Tongue (tissue), 2 donors: ENCODE measurements around the gene CAPG. TPM values are rescaled to one million over a fixed set of nuclear protein-coding genes. Genes with fewer than 3 reads are reported as not detected.
"Not testable (repeated sequence)": the region's sequence is repeated elsewhere in the genome, so short reads cannot be mapped to it uniquely, and the experiment has no call there.

ENCODE experiments used
- DNase-seq: peaks from one replicate; pipeline ENCODE4 v3.0.0-alpha.2; 2015
- total RNA-seq: library from RNA; depleted of rRNA; stranded (reverse); fragments of >200 nt; gene quantifications from one replicate; pipeline ENCODE4 v1.2.3, GENCODE V29; 2014

The CAPG gene
- total RNA-seq: 61.2 TPM

- peak; percentile 41 for DNase-seq
Measured at GRCh38 chr2:85409845-85410583, at the start of gene CAPG. Gene CAPG, minus strand, starts transcription at chr2:85410366. Its CDS starts 8,221 bp downstream, at chr2:85402145.

DNA sequence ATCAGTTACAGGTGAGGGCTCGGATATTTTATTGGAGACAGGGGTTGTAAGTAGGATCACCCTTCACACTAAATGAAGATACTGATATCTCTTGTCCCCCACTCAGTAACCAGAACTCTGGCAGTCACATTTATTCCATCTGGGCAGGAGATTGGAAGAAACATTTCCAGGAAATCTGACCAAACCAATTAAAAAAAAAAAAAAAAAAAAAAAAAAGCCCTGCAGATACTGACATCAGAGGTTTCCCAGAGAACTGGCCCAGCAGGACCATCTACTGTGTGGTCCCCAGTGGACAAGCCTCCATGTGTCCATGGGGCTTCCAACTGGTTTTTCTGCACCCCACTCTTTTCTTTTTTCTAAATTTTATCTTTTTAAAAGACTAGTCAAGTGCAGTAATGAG, 49.6 kb upstream of the CAPG start:
- DNase-seq: no peak

- DNase-seq: no peak
Measured at GRCh38 chr2:85458601-85459563, 48.7 kb upstream of the CAPG start.

- DNase-seq: no peak
Measured at GRCh38 chr2:85457877-85458316, 47.7 kb upstream of the CAPG start.

GRCh38 chr2:85457043-85457442, 46.9 kb upstream of the CAPG start:
- DNase-seq: no peak

DNA sequence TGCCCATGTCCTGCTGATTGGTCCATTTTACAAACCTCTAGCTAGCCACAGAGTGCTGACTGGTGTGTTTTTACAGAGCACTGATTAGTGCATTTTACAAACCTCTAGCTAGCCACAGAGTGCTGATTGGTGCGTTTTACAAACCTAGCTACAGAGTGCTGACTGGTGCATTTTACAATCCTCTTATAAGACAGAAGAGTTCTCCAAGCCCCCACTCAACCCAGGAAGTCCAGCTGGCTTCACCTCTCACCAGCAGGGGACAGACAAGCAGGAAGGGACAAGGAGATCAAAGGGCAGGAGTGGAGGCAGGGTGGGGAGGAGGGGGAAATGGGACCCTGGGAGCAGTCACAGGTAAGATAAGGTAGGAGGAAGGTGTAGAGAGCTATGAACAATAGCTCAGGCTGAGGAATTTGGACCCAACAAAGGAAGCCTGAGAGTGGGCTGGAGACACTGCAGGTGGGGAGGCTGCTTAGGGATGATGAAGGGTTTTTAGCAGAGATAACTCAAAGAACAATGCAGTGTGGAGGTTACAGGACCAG, 45.5 kb upstream of the CAPG start:
- no peak for DNase-seq

- DNase-seq: no peak
Measured at GRCh38 chr2:85453571-85453970, 43.4 kb upstream of the CAPG start.

- DNase-seq: no peak
Measured at GRCh38 chr2:85452237-85452636, 42.1 kb upstream of the CAPG start.

DNA sequence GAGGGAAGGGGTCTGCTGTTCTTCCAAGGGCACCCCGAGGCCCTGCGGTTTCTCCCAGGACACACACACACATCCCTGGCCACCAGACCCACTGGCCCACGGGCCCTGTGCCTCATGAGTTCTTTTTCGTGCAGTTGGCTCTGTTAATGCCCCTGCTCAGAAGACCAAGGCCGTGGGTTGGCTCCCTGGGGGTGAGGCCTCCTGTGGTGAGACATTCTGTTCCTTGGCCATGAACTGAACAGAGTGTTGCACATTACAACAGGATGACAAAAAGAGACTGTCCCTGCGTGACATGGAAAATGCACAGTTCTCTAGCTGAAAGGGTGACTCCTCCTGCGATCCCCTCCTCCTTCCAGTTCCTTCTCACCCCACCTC, 39.0 kb upstream of the CAPG start:
- no peak for DNase-seq

DNA sequence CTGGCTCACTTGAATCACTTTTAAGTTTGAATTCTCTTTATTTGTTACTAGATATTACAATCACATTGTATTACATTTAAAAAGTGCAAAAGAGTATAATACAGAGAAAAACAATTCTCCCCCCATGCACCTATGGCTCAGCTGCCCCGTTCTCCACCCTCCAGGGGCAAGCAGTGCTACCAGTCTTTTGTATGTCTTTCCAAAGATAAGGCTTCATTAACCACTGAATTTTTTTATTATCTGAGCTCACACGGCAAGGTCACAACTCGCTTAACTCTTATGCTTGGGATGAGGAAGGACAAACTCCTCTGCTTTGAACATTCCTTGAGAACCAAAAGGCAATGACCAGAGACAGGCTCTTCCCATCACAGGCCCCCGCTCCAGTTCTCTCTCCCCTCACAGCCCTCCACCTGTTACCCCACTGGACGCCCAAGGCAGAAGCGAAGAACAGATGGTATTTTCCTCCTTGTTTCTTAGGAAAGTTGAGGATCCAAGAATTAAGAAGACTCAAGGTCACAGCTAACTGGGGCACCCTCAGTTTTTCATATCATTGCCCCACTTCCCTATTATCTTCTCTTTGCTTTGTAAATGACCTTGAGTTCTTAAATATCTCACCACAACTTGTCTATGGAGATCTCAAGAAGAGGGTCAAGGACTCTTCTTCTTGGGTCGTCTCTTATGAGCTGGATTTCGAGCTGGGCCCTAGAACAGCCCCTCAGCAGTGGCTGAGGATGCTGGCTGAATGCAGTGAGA, 38.5 kb upstream of the CAPG start:
- DNase-seq: no peak

- no peak for DNase-seq
Measured at GRCh38 chr2:85447222-85447585, 37.0 kb upstream of the CAPG start.

DNA sequence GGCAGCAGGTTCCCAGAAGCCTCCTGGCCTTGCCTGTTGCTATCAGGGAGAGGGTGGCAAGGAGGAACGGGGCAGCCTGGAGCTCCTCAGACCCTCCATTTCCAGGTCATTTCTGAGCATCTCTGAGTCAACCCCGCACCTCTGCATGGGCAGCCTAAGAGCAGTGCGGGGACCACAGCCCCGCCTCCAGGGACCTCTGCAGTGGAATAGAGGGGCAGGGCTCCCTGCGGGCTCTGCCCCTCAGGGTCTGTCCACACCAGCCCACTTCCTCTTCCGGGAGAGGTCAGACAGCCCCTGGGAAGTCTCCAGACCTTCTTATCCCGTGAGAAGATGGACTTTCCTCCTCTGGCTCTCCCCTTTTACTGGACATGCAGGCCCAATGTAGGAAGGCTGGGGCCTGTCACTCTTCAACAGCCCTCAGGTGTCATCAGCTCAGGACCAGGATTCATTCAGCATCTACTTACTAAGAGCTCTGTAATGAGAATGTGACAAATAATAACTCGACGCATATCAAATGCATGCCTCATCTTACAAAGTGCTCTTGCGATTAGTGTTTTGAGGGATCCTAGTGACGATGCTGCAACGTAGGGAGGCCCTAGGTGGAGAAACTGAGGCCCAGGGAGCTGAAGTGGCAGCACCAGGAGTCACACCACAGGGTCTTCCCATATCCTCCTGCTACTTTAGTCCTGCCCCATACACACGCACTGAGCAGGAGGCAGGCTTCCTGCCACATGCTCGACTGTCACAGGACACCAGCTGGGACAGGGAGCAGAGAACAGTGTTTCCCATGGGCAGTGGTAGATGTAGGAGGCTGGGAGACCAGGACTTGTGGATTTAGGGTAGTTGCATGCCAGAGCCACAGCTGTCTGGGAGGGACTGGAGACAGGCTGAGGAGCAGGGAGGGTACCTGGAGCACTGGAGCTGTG, 36.4 kb upstream of the CAPG start:
- DNase-seq: peak; percentile 57

DNA sequence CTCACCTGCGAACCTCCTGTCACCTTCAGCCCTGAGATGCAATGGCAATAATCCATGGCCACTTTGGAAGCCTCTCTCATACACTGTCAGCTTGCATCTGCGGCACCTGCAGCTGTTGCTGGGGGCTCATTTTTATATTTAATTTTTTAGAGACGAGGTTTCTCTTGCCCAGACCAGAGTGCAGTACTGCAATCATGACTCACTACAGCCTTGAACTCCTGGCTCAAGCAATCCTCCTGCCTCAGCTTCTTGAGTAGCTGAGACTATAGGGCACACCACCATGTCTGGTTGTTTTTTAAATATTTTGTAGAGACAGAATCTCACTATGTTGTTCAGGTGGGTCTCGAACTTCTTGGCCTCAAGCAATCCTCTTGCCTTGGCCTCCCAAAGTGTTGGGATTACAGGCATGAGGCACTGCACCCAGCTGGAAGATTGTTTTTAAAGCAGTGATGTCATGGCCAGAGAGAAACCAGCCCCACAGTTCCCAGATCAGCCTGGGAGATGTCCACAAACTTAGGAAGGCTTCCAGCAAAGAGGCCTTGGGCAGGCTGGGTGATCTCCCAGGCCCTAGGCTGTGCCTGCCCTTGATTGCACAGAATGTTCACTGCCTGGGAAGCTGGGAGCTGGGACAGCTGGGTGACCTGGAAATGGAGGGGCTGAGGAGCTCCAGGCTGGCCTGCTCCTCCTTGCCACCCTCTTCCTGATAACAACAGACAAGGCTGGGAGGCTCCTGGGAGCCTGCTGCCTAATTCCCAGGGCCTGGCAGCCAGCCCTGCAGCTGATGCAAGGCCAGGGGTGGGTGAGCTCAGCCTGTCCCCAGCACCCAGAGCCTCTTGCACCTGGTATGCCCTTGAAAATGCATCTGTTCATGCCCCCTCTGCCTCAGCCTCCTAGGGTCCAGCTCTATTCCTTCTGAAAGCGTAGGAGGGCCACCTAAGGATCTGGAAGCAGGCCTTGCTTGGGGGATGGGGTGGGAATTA, 35.4 kb upstream of the CAPG start:
- DNase-seq: peak; percentile 51

- no peak for DNase-seq
Measured at GRCh38 chr2:85444629-85445172, 34.5 kb upstream of the CAPG start.

- no peak for DNase-seq
Measured at GRCh38 chr2:85441864-85442263, 31.7 kb upstream of the CAPG start.

DNA sequence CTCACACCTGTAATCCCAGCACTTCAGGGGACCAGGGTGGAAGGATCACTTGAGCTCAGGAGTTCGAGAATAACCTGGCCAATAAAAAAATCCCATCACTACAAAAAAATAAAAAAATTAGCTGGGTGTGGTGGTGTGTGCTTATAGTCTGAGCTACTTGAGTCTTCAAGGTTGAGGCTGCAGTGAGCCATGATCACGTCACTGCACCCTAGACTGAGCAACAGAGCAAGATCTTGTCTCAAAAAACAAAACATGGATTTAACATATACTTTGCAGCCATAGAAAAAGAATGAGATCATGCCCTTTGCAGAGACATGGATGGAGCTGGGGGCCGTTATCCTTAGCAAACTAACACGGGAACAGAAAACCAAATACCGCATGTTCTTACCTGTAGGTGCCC, 30.6 kb upstream of the CAPG start:
- peak; percentile 58 for DNase-seq

GRCh38 chr2:85439986-85440385, 29.8 kb upstream of the CAPG start:
- no peak for DNase-seq

GRCh38 chr2:85439569-85439968, 29.4 kb upstream of the CAPG start:
- DNase-seq: not testable (repeated sequence)

GRCh38 chr2:85439025-85439472, 28.9 kb upstream of the CAPG start:
- DNase-seq: no peak
